B cell (primary cell): ENCODE data around the gene ZBTB32.

Source experiments
- CTCF ChIP-seq: fragments of 200-600 bp; IDR thresholded peaks from one replicate; pipeline ENCODE4 v1.8.0; 2022; ENCODE audit warnings: antibody characterized with exemption, mild to moderate bottlenecking
- EZH2 ChIP-seq: IDR thresholded peaks from 2 replicates; pipeline ENCODE4 v1.6.1; 2012; ENCODE audit warnings: borderline replicate concordance, low read depth, mild to moderate bottlenecking, moderate library complexity, low read length; ENCODE audit not compliant: insufficient read depth, poor library complexity, severe bottlenecking

GRCh38 chr19:35718345-35719041 lies 14.1 kb downstream of the ZBTB32 start:
- TF ChIP-seq CTCF = no peak
- no peak for TF ChIP-seq EZH2
